OCI-LY1 (cell line): Measurements from ENCODE around the gene NOTO.

ENCODE experiments used
- H2AFZ ChIP-seq: fragments of 200-600 bp; sonication (generic), shearing (Covaris generic); 2 replicates; pipeline ENCODE4 v1.6.0; 2014; ENCODE audit warnings: antibody characterized with exemption, mild to moderate bottlenecking, low read length
- H3F3A ChIP-seq: fragments of 200-600 bp; sonication (generic), shearing (Covaris generic); 2 replicates; pipeline ENCODE4 v1.6.0; 2014; ENCODE audit warnings: mild to moderate bottlenecking, antibody characterized with exemption, low read length, moderate library complexity; ENCODE audit not compliant: insufficient read depth
- H3K27ac ChIP-seq: fragments of 200-600 bp; sonication (generic); 2 replicates; pipeline ENCODE4 v1.5.1; 2014; ENCODE audit warnings: low read length, mixed run types, mild to moderate bottlenecking, low read depth; ENCODE audit not compliant: poor library complexity, severe bottlenecking
- H3K27me3 ChIP-seq: fragments of 200-600 bp; sonication (generic); 2 replicates; pipeline ENCODE4 v1.6.0; 2014; ENCODE audit warnings: antibody characterized with exemption, mild to moderate bottlenecking, low read length, moderate library complexity; ENCODE audit not compliant: insufficient read depth
- H3K36me3 ChIP-seq: fragments of 200-600 bp; sonication (generic); 2 replicates; pipeline ENCODE4 v1.6.1; 2014; ENCODE audit warnings: mild to moderate bottlenecking, antibody characterized with exemption, low read length, moderate library complexity, mixed read lengths; ENCODE audit not compliant: insufficient read depth
- H3K4me1 ChIP-seq: fragments of 200-600 bp; sonication (generic); 2 replicates; pipeline ENCODE4 v1.5.1; 2014; ENCODE audit warnings: mild to moderate bottlenecking, low read length, moderate library complexity; ENCODE audit not compliant: insufficient read depth, severe bottlenecking
- H3K4me2 ChIP-seq: fragments of 200-600 bp; sonication (generic), shearing (Covaris generic); 2 replicates; pipeline ENCODE4 v1.6.1; 2014; ENCODE audit warnings: low read length
- H3K4me3 ChIP-seq: fragments of 200-600 bp; sonication (generic); 2 replicates; pipeline ENCODE4 v1.5.1; 2014; ENCODE audit warnings: low read length, low read depth, mild to moderate bottlenecking, mixed read lengths; ENCODE audit not compliant: poor library complexity, severe bottlenecking
- H3K79me2 ChIP-seq: fragments of 200-600 bp; shearing (Covaris generic); 2 replicates; pipeline ENCODE4 v1.6.1; 2016; ENCODE audit warnings: mixed run types, low read length, mixed read lengths; ENCODE audit not compliant: insufficient read depth
- H3K9ac ChIP-seq: fragments of 200-600 bp; sonication (generic), shearing (Covaris generic); 2 replicates; pipeline ENCODE4 v1.6.1; 2014; ENCODE audit warnings: mild to moderate bottlenecking, low read length, mixed read lengths
- H3K9me2 ChIP-seq: fragments of 200-600 bp; sonication (generic), shearing (Covaris generic); 2 replicates; pipeline ENCODE4 v1.6.1; 2014; ENCODE audit warnings: low read depth, mild to moderate bottlenecking, low read length, mixed read lengths
- H3K9me3 ChIP-seq: fragments of 200-600 bp; shearing (Covaris generic); 2 replicates; pipeline ENCODE4 v1.6.1; 2014; ENCODE audit warnings: low read length, mixed read lengths
- H4K20me1 ChIP-seq: fragments of 200-600 bp; sonication (generic), shearing (Covaris generic); 2 replicates; pipeline ENCODE4 v1.6.0; 2016; ENCODE audit warnings: mild to moderate bottlenecking, low read length; ENCODE audit not compliant: insufficient read depth
- CTCF ChIP-seq: fragments of 200-600 bp; sonication (generic), shearing (Covaris generic); IDR thresholded peaks from 2 replicates; pipeline ENCODE4 v1.5.1; 2017; ENCODE audit warnings: mild to moderate bottlenecking, antibody characterized with exemption, low read length, moderate library complexity, mixed read lengths
- EZH2 ChIP-seq: fragments of 200-600 bp; sonication (generic), shearing (Covaris generic); IDR thresholded peaks from 2 replicates; pipeline ENCODE4 v1.8.0; 2017; ENCODE audit warnings: borderline replicate concordance, mixed run types, mild to moderate bottlenecking, antibody characterized with exemption, low read length, moderate library complexity, mixed read lengths

The NOTO gene

GRCh38 chr2:73255007-73255644 lies 52.8 kb downstream of the NOTO start:
- H3K4me1 ChIP-seq: no peaks in the 10 kb centered on the region
- H4K20me1 ChIP-seq: no peaks in the 10 kb centered on the region
- no peak overlapping the region for H3K4me3 ChIP-seq
- no peak overlapping the region for H2AFZ ChIP-seq
- no peak overlapping the region for H3K4me2 ChIP-seq
- H3K9me3 ChIP-seq: no peaks in the 10 kb centered on the region
- no peaks in the 10 kb centered on the region for H3K9me2 ChIP-seq
- no peaks in the 10 kb centered on the region for H3K79me2 ChIP-seq
- H3F3A ChIP-seq: peaks cover 7% of the 10 kb centered on the region
- no peaks in the 10 kb centered on the region for H3K27me3 ChIP-seq
- H3K27ac ChIP-seq: no peak overlapping the region
- no peak overlapping the region for H3K9ac ChIP-seq
- TF ChIP-seq CTCF: no peak
- no peak for TF ChIP-seq EZH2
- H3K36me3 ChIP-seq: peaks cover 92% of the 10 kb centered on the region

GRCh38 chr2:73255907-73256617 lies 53.7 kb downstream of the NOTO start:
- no peak overlapping the region for H3K4me2 ChIP-seq
- H3K79me2 ChIP-seq: no peaks in the 10 kb centered on the region
- H3K9me3 ChIP-seq: no peaks in the 10 kb centered on the region
- H3K9me2 ChIP-seq: no peaks in the 10 kb centered on the region
- TF ChIP-seq CTCF (no peak), EZH2 (no peak)
- no peaks in the 10 kb centered on the region for H4K20me1 ChIP-seq
- no peak overlapping the region for H3K27ac ChIP-seq
- no peak overlapping the region for H2AFZ ChIP-seq
- peaks cover 4% of the 10 kb centered on the region; the same call in 1 of the 2 replicates for H3F3A ChIP-seq
- no peak overlapping the region for H3K4me3 ChIP-seq
- H3K27me3 ChIP-seq: no peaks in the 10 kb centered on the region
- H3K36me3 ChIP-seq: peaks cover 90% of the 10 kb centered on the region
- no peaks in the 10 kb centered on the region for H3K4me1 ChIP-seq
- no peak overlapping the region for H3K9ac ChIP-seq

GRCh38 chr2:73256618-73256922 lies 54.2 kb downstream of the NOTO start:
- Histone ChIP-seq H4K20me1 (no peaks in the 10 kb centered on the region), H3K9ac (no peak overlapping the region), H3K4me1 (no peaks in the 10 kb centered on the region), H3K36me3 (peaks cover 89% of the 10 kb centered on the region), H3K27me3 (no peaks in the 10 kb centered on the region), H3K4me3 (no peak overlapping the region), H3K27ac (no peak overlapping the region), H3K79me2 (no peaks in the 10 kb centered on the region), H3F3A (peaks cover 4% of the 10 kb centered on the region; the same call in 1 of the 2 replicates), H3K9me3 (no peaks in the 10 kb centered on the region), H2AFZ (no peak overlapping the region), H3K9me2 (no peaks in the 10 kb centered on the region), H3K4me2 (no peak overlapping the region)
- TF ChIP-seq EZH2: no peak
- TF ChIP-seq CTCF: no peak
